Embryonic facial prominence (tissue), 1 donor: Measurements from ENCODE around the gene UTF1.
"Not testable (repeated sequence)": the region's sequence is repeated elsewhere in the genome, so short reads cannot be mapped to it uniquely, and the experiment has no call there.

Experiments
- DNase-seq: peaks from one replicate; pipeline ENCODE4 v3.0.0-alpha.2; 2016; ENCODE audit errors: extremely low spot score

The UTF1 gene

GRCh38 chr10:133227256-133227655 is 2.8 kb upstream of the UTF1 start:
- DNase-seq = no peak

GRCh38 chr10:133229265-133230043 is 563 bp upstream of the UTF1 start:
- DNase-seq = no peak

- DNase-seq = no peak
These were observed 574 bp downstream of the UTF1 start for GRCh38 chr10:133230387-133231195.

GRCh38 chr10:133231244-133231945 is 1.4 kb downstream of the UTF1 start:
- DNase-seq = no peak

GRCh38 chr10:133231946-133232574 is 2.0 kb downstream of the UTF1 start:
- no peak for DNase-seq

GRCh38 chr10:133234796-133235195 is 4.8 kb downstream of the UTF1 start:
- DNase-seq = not testable (repeated sequence)

- DNase-seq = no peak
These were observed 5.3 kb downstream of the UTF1 start for GRCh38 chr10:133235265-133235855.

- DNase-seq = no peak
These were observed 5.9 kb downstream of the UTF1 start for GRCh38 chr10:133235932-133236331.

GRCh38 chr10:133236401-133237240 is 6.6 kb downstream of the UTF1 start:
- DNase-seq = no peak

- DNase-seq = no peak
These were observed 7.2 kb downstream of the UTF1 start for GRCh38 chr10:133237241-133237587.

GRCh38 chr10:133237588-133238465 is 7.8 kb downstream of the UTF1 start, which contains the start of gene VENTX:
VENTX (plus strand) TSS chr10:133237855; CDS start chr10:133237915, 60 bp downstream.
- DNase-seq = no peak

GRCh38 chr10:133238466-133238804 is 8.4 kb downstream of the UTF1 start:
- no peak for DNase-seq

GRCh38 chr10:133239990-133240389 is 10.0 kb downstream of the UTF1 start:
- no peak for DNase-seq

- no peak for DNase-seq
These were observed 11.6 kb downstream of the UTF1 start for GRCh38 chr10:133241501-133242205.

GRCh38 chr10:133242611-133243356 is 12.8 kb downstream of the UTF1 start:
- no peak for DNase-seq

GRCh38 chr10:133243593-133243992 is 13.6 kb downstream of the UTF1 start:
- DNase-seq = no peak

GRCh38 chr10:133245439-133246235 is 15.6 kb downstream of the UTF1 start:
- no peak for DNase-seq

GRCh38 chr10:133246236-133246626 is 16.2 kb downstream of the UTF1 start:
- DNase-seq = no peak
